ENCODE data around the gene METTL1.
"Not testable (repeated sequence)": the region's sequence is repeated elsewhere in the genome, so short reads cannot be mapped to it uniquely, and the experiment has no call there.

Gene METTL1

GRCh38 chr12:57771873-57772428 lies at the start of gene METTL1:
METTL1 (minus strand) TSS chr12:57772105; CDS start chr12:57772083, 22 bp downstream.
- peak; percentile 96 for DNase-seq

GRCh38 chr12:57821015-57821414 lies 49.1 kb upstream of the METTL1 start:
- not testable (repeated sequence) for DNase-seq

GRCh38 chr12:57820119-57820518 lies 48.2 kb upstream of the METTL1 start:
- not testable (repeated sequence) for DNase-seq

- DNase-seq = not testable (repeated sequence)
Measured at GRCh38 chr12:57817990-57818331, 46.1 kb upstream of the METTL1 start.

- DNase-seq = no peak
Measured at GRCh38 chr12:57817261-57817989, 45.5 kb upstream of the METTL1 start.

GRCh38 chr12:57816855-57817151 lies 44.9 kb upstream of the METTL1 start:
- no peak for DNase-seq

GRCh38 chr12:57816001-57816854 lies 44.3 kb upstream of the METTL1 start:
- DNase-seq = no peak

- DNase-seq = no peak
Measured at GRCh38 chr12:57815177-57816000, 43.5 kb upstream of the METTL1 start.

- DNase-seq = no peak
Measured at GRCh38 chr12:57813971-57814772, 42.3 kb upstream of the METTL1 start.

- no peak for DNase-seq
Measured at GRCh38 chr12:57813111-57813970, 41.4 kb upstream of the METTL1 start.

GRCh38 chr12:57811028-57811755 lies 39.3 kb upstream of the METTL1 start:
- no peak for DNase-seq

GRCh38 chr12:57810450-57810849 lies 38.5 kb upstream of the METTL1 start:
- no peak for DNase-seq

GRCh38 chr12:57809425-57809824 lies 37.5 kb upstream of the METTL1 start:
- no peak for DNase-seq

- DNase-seq = no peak
Measured at GRCh38 chr12:57808351-57808750, 36.4 kb upstream of the METTL1 start.

- DNase-seq = no peak
Measured at GRCh38 chr12:57807285-57807684, 35.4 kb upstream of the METTL1 start.

GRCh38 chr12:57806677-57807076 lies 34.8 kb upstream of the METTL1 start:
- DNase-seq = no peak

- no peak for DNase-seq
Measured at GRCh38 chr12:57803319-57803893, 31.5 kb upstream of the METTL1 start.

- DNase-seq = no peak
Measured at GRCh38 chr12:57802607-57803006, 30.7 kb upstream of the METTL1 start.

GRCh38 chr12:57800965-57801364 lies 29.1 kb upstream of the METTL1 start:
- no peak for DNase-seq

- DNase-seq = no peak
Measured at GRCh38 chr12:57797933-57798332, 26.0 kb upstream of the METTL1 start.

All from retina (tissue), 1 donor.